22Rv1 (cell line): ENCODE measurements around the gene SPECC1L.

ENCODE experiments used
- ZFX ChIP-seq: fragments of 450-650 bp; IDR thresholded peaks from 2 replicates; pipeline ENCODE4 v1.6.1; 2017; ENCODE audit warnings: antibody characterized with exemption, borderline replicate concordance
- TF ChIP-seq, protein P1 (sequence below): fragments of 450-650 bp; IDR thresholded peaks from 2 replicates; pipeline ENCODE4 v1.5.1; 2017; ENCODE audit warnings: mild to moderate bottlenecking

DNA sequence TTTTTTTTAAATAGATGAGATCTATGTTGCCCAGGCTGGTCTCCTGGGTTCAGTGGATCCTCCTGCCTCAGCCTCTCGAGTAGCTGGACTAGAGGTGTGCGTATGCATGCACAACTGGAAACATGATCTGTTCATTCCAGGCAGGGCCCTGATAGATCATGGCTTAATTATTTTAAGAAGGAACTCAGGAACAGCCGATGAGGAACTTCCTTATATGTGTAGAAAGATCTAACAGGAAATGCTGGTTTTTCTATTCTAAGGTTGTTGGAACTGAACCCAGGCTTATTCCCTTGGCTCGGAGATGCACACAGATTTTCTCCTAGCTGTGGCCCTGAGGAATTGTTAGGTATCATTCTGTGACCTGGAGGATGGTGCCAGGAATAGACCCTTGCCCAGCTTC lies 32.4 kb downstream of the SPECC1L start:
- TF ChIP-seq, protein P1, sequence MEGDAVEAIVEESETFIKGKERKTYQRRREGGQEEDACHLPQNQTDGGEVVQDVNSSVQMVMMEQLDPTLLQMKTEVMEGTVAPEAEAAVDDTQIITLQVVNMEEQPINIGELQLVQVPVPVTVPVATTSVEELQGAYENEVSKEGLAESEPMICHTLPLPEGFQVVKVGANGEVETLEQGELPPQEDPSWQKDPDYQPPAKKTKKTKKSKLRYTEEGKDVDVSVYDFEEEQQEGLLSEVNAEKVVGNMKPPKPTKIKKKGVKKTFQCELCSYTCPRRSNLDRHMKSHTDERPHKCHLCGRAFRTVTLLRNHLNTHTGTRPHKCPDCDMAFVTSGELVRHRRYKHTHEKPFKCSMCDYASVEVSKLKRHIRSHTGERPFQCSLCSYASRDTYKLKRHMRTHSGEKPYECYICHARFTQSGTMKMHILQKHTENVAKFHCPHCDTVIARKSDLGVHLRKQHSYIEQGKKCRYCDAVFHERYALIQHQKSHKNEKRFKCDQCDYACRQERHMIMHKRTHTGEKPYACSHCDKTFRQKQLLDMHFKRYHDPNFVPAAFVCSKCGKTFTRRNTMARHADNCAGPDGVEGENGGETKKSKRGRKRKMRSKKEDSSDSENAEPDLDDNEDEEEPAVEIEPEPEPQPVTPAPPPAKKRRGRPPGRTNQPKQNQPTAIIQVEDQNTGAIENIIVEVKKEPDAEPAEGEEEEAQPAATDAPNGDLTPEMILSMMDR, result no peak
- no peak for TF ChIP-seq ZFX
